Measurements from ENCODE around the gene ZNF511. TPM values are rescaled to one million over a fixed set of nuclear protein-coding genes. Genes with fewer than 3 reads are reported as not detected.

ZNF511 gene
- total RNA-seq, 1 experiment from 2014 or later = 69.6 TPM

GRCh38 chr10:133353202-133353959 lies 44.7 kb downstream of the ZNF511 start (continued):
- TF ChIP-seq TP53 (CRISPR knock-in tag; IDR thresholded peaks at IDR 0.05) (no peak), ZNF281 (CRISPR knock-in tag; IDR thresholded peaks at IDR 0.05) (no peak)

- no peak for ATAC-seq
- POLR2A ChIA-PET = interaction anchor here (0.8 kb wide), 1 partner anchor 19 kb away, joined by 3 read pairs; no protein-coding TSS in a partner anchor
- H3K36me3 Mint-ChIP-seq = no peaks in the 10 kb centered on the region
- CTCF ChIA-PET = interaction anchor here (0.7 to 1.8 kb wide), 5 partner anchors 25 to 87 kb away, joined by 3 to 14 read pairs (median 3); no protein-coding TSS in a partner anchor
- 0 out of 2 replicates have a peak overlapping the region, but pooled peaks have one; percentile 57 for H3K27ac Mint-ChIP-seq
- no peak overlapping the region for H3K4me3 Mint-ChIP-seq
- H3K9me3 Mint-ChIP-seq = no peaks in the 10 kb centered on the region
- TF ChIP-seq FOXK1 (CRISPR knock-in tag; IDR thresholded peaks at IDR 0.05) = no peak
- no peak for TF ChIP-seq RELA (CRISPR knock-in tag; IDR thresholded peaks at IDR 0.05; ENCODE audit: borderline replicate concordance)
- no peak for TF ChIP-seq ZNF425 (CRISPR knock-in tag; conservative IDR thresholded peaks at IDR 0.05)
- TF ChIP-seq ZNF532 (CRISPR knock-in tag; IDR thresholded peaks at IDR 0.05; ENCODE audit: borderline replicate concordance) = no peak
- TF ChIP-seq ZBTB21 (CRISPR knock-in tag; IDR thresholded peaks at IDR 0.05; ENCODE audit: borderline replicate concordance) = no peak
- no peak for TF ChIP-seq USF1 (CRISPR knock-in tag; IDR thresholded peaks at IDR 0.05)
- no peak for TF ChIP-seq ATF1 (CRISPR knock-in tag; IDR thresholded peaks at IDR 0.05)
- no peak for TF ChIP-seq ZNF671 (CRISPR knock-in tag; IDR thresholded peaks at IDR 0.05)
- TF ChIP-seq ESRRA (CRISPR knock-in tag; IDR thresholded peaks at IDR 0.05; ENCODE audit: borderline replicate concordance) = no peak
- TF ChIP-seq ERG (CRISPR knock-in tag; IDR thresholded peaks at IDR 0.05) = no peak
- no peak for TF ChIP-seq NFATC4 (CRISPR knock-in tag; IDR thresholded peaks at IDR 0.05)
- TF ChIP-seq PRDM15 (CRISPR knock-in tag; IDR thresholded peaks at IDR 0.05) = no peak
- TF ChIP-seq ZNF232 (CRISPR knock-in tag; IDR thresholded peaks at IDR 0.05) = no peak
- TF ChIP-seq KAT7 (CRISPR knock-in tag; IDR thresholded peaks at IDR 0.05; ENCODE audit: borderline replicate concordance) = no peak
- H3K27me3 Mint-ChIP-seq (ENCODE audit: low read depth) = peaks cover 2% of the 10 kb centered on the region; the same call in 1 of the 2 replicates
- no peaks in the 10 kb centered on the region for H3K4me1 Mint-ChIP-seq
- no peak for DNase-seq (ENCODE audit: low spot score)
Observed at GRCh38 chr10:133353988-133354605, 45.4 kb downstream of the ZNF511 start.
